Activated CD4-positive, alpha-beta T cell treated with anti-CD3 and anti-CD28 coated beads, Interleukin-2, amount 10 ng/mL, durations not matched to agents 24 days and 14 days (primary cell): ENCODE results near the gene HMGB4. TPM values are rescaled to one million over a fixed set of nuclear protein-coding genes. Genes with fewer than 3 reads are reported as not detected.

Experiments
- DNase-seq: peaks from one replicate; pipeline ENCODE4 v3.0.0; 2022
- H3K27ac Mint-ChIP-seq: one replicate; pipeline ENCODE4 v1.8.0; 2022; ENCODE audit warnings: mild to moderate bottlenecking, mixed read lengths
- H3K27me3 Mint-ChIP-seq: one replicate; pipeline ENCODE4 v1.8.0; 2022; ENCODE audit warnings: mixed read lengths
- H3K36me3 Mint-ChIP-seq: one replicate; pipeline ENCODE4 v1.8.0; 2022; ENCODE audit warnings: low read depth, mild to moderate bottlenecking, mixed read lengths
- H3K4me1 Mint-ChIP-seq: one replicate; pipeline ENCODE4 v1.8.0; 2021; ENCODE audit warnings: mixed read lengths
- H3K4me3 Mint-ChIP-seq: one replicate; pipeline ENCODE4 v1.8.0; 2022; ENCODE audit warnings: mild to moderate bottlenecking, moderate library complexity, mixed read lengths
- H3K9me3 Mint-ChIP-seq: one replicate; pipeline ENCODE4 v1.8.0; 2021; ENCODE audit warnings: mixed read lengths
- intact Hi-C: fragments of 100-400 bp; cut with micrococcal nuclease; formaldehyde crosslinking; loops from one replicate; pipeline ENCODE4 v1.15.1; 2023
- total RNA-seq: library from RNA; stranded (reverse); gene quantifications from 2 replicates; pipeline ENCODE4 v1.2.3, GENCODE V29; 2022

HMGB4 gene
- total RNA-seq = not detected in 2 replicates

DNA sequence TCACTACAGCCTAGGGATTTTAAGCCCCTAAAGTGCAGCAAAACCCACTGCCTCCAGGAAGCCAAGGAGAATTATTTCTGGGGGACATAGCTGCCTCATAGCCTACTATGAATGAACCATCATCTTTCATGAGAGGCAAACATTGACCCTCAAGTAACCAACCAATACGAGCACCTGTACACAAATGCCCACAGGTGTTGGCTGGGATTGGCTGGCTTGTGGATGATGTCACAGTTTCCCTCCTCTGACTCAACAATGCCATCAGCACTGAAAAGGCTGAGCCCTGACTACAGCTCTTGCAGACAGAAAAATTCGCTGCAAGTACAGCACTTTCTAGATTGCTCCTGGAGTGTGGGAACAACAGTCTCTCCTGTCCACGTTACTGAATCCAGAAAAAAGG lies at the start of gene HMGB4:
Gene HMGB4 (plus strand): TSS at position 301 of the 400 bp plus-strand sequence. CDS start 113 bp downstream, outside the sequence.
- intact Hi-C loops = no loop called here
- Mint-ChIP-seq H3K27ac (no peak within 1 kb of the TSS), H3K27me3 (peaks cover 3% of the 10 kb centered on the region), H3K36me3 (no peaks in the 10 kb centered on the region), H3K4me3 (no peak within 1 kb of the TSS), H3K9me3 (no peaks in the 10 kb centered on the region), H3K4me1 (peaks cover 2% of the 10 kb centered on the region)
- no peak for DNase-seq

GRCh38 chr1:33814166-33814565 lies 49.7 kb upstream of the HMGB4 start:
- H3K4me3 Mint-ChIP-seq = no peak overlapping the region
- no peaks in the 10 kb centered on the region for H3K36me3 Mint-ChIP-seq
- H3K4me1 Mint-ChIP-seq = no peaks in the 10 kb centered on the region
- no peaks in the 10 kb centered on the region for H3K9me3 Mint-ChIP-seq
- DNase-seq = no peak
- H3K27ac Mint-ChIP-seq = no peak overlapping the region
- intact Hi-C loops = no loop called here
- no peaks in the 10 kb centered on the region for H3K27me3 Mint-ChIP-seq

DNA sequence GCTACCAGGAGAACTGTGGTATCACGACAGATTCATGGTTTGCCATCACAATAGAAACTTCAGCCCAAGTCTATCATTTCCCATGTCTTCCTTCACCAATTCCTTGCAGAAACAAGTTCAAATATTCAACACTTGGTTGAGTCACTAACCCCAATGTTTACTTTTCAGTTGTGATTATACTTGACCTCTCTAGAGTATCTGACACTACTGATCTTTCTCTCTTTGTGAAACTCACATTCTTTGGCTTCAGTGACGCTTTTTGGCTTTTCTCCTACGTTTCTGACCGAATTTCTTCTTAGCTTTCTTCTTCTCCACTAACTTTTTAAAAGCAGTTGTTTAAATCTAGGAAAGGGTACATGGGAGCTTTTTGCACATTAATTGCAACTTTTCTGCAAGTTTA lies 48.8 kb upstream of the HMGB4 start:
- Mint-ChIP-seq H3K9me3 (no peaks in the 10 kb centered on the region), H3K4me3 (no peak overlapping the region), H3K27me3 (no peaks in the 10 kb centered on the region), H3K27ac (no peak overlapping the region), H3K36me3 (no peaks in the 10 kb centered on the region), H3K4me1 (no peaks in the 10 kb centered on the region)
- peak; percentile 4 for DNase-seq
- intact Hi-C loops = no loop called here

DNA sequence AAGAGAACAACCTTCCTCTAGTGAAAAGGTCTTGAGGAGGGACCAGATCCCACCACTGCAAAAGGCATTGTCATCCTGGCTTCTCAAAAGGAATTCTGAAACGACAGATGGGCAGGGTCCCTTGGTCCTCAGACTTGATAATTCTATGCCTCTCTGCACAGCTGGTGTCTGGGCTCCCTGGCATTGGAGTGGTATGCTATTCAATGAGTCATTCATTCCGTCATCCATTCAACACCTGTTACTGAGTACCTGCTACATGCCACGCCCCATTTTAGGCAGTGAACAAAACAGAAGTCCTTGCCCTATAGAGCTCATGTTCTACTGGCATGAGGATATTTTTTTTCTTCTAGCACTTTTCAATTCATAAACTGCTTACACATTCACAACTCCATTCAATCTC lies 45.8 kb upstream of the HMGB4 start:
- Mint-ChIP-seq H3K36me3 (no peaks in the 10 kb centered on the region), H3K4me1 (no peaks in the 10 kb centered on the region), H3K9me3 (no peaks in the 10 kb centered on the region), H3K4me3 (no peak overlapping the region), H3K27ac (no peak overlapping the region), H3K27me3 (no peaks in the 10 kb centered on the region)
- intact Hi-C loops = no loop called here
- DNase-seq = peak; percentile 36

- no peaks in the 10 kb centered on the region for H3K36me3 Mint-ChIP-seq
- intact Hi-C loops = no loop called here
Observed at GRCh38 chr1:33819290-33819912, 44.5 kb upstream of the HMGB4 start.

GRCh38 chr1:33819913-33820311 lies 44.0 kb upstream of the HMGB4 start:
- no peaks in the 10 kb centered on the region for H3K36me3 Mint-ChIP-seq

More at GRCh38 chr1:33819290-33819912, 44.5 kb upstream of the HMGB4 start:
- no peaks in the 10 kb centered on the region for H3K4me1 Mint-ChIP-seq
- H3K27me3 Mint-ChIP-seq = no peaks in the 10 kb centered on the region
- H3K9me3 Mint-ChIP-seq = no peaks in the 10 kb centered on the region
- no peak overlapping the region for H3K27ac Mint-ChIP-seq
- DNase-seq = peak; percentile 27
- H3K4me3 Mint-ChIP-seq = no peak overlapping the region

GRCh38 chr1:33820804-33821203 lies 43.1 kb upstream of the HMGB4 start:
- Mint-ChIP-seq H3K36me3 (no peaks in the 10 kb centered on the region), H3K27me3 (no peaks in the 10 kb centered on the region), H3K4me3 (no peak overlapping the region), H3K9me3 (no peaks in the 10 kb centered on the region), H3K27ac (no peak overlapping the region), H3K4me1 (no peaks in the 10 kb centered on the region)
- intact Hi-C loops = no loop called here
- DNase-seq = peak; percentile 26

More at GRCh38 chr1:33819913-33820311, 44.0 kb upstream of the HMGB4 start:
- intact Hi-C loops = no loop called here
- Mint-ChIP-seq H3K27ac (no peak overlapping the region), H3K4me1 (no peaks in the 10 kb centered on the region), H3K27me3 (no peaks in the 10 kb centered on the region), H3K9me3 (no peaks in the 10 kb centered on the region), H3K4me3 (no peak overlapping the region)
- peak; percentile 15 for DNase-seq

GRCh38 chr1:33821291-33821690 lies 42.6 kb upstream of the HMGB4 start:
- Mint-ChIP-seq H3K27me3 (no peaks in the 10 kb centered on the region), H3K4me3 (no peak overlapping the region), H3K27ac (no peak overlapping the region), H3K9me3 (no peaks in the 10 kb centered on the region), H3K4me1 (no peaks in the 10 kb centered on the region), H3K36me3 (no peaks in the 10 kb centered on the region)
- peak; percentile 27 for DNase-seq
- intact Hi-C loops = no loop called here

DNA sequence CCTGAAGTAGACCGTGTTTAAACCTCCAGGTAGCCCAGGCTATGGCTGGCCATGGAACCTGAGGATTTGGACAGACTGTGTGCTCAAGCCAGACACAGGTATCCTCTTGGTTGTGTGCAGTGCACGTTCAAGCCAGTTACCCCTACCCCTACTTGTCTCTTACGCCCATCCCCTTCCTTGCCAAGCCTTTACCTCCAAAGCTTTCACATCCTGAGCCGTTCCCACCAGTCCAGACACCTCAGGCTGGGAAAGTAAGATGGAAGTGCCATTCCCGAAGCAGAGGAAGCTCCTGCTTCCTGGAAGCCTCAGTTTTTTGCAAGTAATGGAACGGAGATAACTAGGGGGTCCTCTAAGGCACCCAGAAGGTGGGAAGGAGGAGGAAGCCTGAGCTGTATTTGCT lies 41.5 kb upstream of the HMGB4 start:
- Mint-ChIP-seq H3K36me3 (no peaks in the 10 kb centered on the region), H3K27ac (no peak overlapping the region), H3K4me3 (no peak overlapping the region), H3K4me1 (no peaks in the 10 kb centered on the region), H3K9me3 (no peaks in the 10 kb centered on the region), H3K27me3 (no peaks in the 10 kb centered on the region)
- peak; percentile 25 for DNase-seq
- intact Hi-C loops = no loop called here

- no peaks in the 10 kb centered on the region for H3K4me1 Mint-ChIP-seq
Observed at GRCh38 chr1:33823401-33823800, 40.5 kb upstream of the HMGB4 start.

GRCh38 chr1:33823830-33824229 lies 40.0 kb upstream of the HMGB4 start:
- DNase-seq = peak; percentile 16
- intact Hi-C loops = no loop called here
- Mint-ChIP-seq H3K4me1 (no peaks in the 10 kb centered on the region), H3K9me3 (no peaks in the 10 kb centered on the region), H3K27me3 (no peaks in the 10 kb centered on the region), H3K36me3 (no peaks in the 10 kb centered on the region), H3K4me3 (no peak overlapping the region), H3K27ac (no peak overlapping the region)

More at GRCh38 chr1:33823401-33823800, 40.5 kb upstream of the HMGB4 start:
- Mint-ChIP-seq H3K36me3 (no peaks in the 10 kb centered on the region), H3K27ac (no peak overlapping the region), H3K27me3 (no peaks in the 10 kb centered on the region), H3K4me3 (no peak overlapping the region), H3K9me3 (no peaks in the 10 kb centered on the region)
- peak; percentile 29 for DNase-seq
- intact Hi-C loops = no loop called here

GRCh38 chr1:33824321-33824720 lies 39.6 kb upstream of the HMGB4 start:
- Mint-ChIP-seq H3K4me3 (no peak overlapping the region), H3K36me3 (no peaks in the 10 kb centered on the region), H3K27ac (no peak overlapping the region), H3K27me3 (no peaks in the 10 kb centered on the region), H3K9me3 (no peaks in the 10 kb centered on the region), H3K4me1 (no peaks in the 10 kb centered on the region)
- peak; percentile 19 for DNase-seq
- intact Hi-C loops = no loop called here

DNA sequence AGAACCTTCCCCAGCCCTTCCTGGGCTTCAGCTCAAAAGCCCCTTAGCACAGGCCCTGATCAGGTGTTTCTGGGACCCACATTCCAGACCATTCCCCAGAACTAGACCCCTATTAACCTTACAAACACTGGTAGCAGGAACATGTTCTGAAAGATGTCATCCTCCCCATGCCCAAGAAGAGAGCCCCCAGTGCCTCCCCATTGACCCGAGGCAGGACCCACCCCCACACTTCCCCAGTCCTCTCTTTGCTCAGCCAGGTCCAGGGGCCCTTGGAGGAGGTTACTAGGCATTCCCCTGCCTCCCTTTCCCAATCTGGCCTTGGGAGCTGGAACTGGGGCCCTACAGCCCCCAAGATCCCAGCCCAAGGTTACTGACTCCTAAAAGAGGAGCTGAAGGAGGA lies 38.9 kb upstream of the HMGB4 start:
- intact Hi-C loops = no loop called here
- H3K9me3 Mint-ChIP-seq = no peaks in the 10 kb centered on the region
- peak; percentile 15 for DNase-seq
- no peak overlapping the region for H3K4me3 Mint-ChIP-seq
- no peaks in the 10 kb centered on the region for H3K36me3 Mint-ChIP-seq
- H3K27ac Mint-ChIP-seq = no peak overlapping the region
- no peaks in the 10 kb centered on the region for H3K4me1 Mint-ChIP-seq
- H3K27me3 Mint-ChIP-seq = no peaks in the 10 kb centered on the region

- Mint-ChIP-seq H3K27me3 (no peaks in the 10 kb centered on the region), H3K27ac (no peak overlapping the region), H3K4me1 (no peaks in the 10 kb centered on the region), H3K4me3 (no peak overlapping the region), H3K9me3 (no peaks in the 10 kb centered on the region), H3K36me3 (no peaks in the 10 kb centered on the region)
- DNase-seq = peak; percentile 30
- intact Hi-C loops = no loop called here
Observed at GRCh38 chr1:33825506-33825905, 38.4 kb upstream of the HMGB4 start.

DNA sequence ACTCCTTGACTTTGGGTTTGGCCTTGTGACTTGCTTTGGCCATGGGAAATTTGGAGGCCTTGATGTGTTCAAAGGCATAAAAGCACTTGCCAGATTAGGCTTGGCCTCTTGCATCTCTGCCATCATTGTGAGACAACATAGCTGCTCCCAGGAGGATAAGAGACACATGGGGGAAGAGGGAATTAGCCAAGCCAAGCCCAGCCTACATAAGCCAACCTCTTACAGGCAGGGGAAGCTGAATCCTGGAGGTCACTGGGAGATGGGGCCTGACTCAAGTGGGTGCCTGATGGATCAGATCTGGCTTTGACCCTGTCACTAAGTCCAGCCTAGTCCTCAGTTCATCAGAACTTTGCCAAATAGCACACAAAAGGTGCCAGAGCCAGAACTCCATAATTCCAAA lies 37.6 kb upstream of the HMGB4 start:
- Mint-ChIP-seq H3K36me3 (no peaks in the 10 kb centered on the region), H3K9me3 (no peaks in the 10 kb centered on the region), H3K27me3 (no peaks in the 10 kb centered on the region), H3K4me3 (no peak overlapping the region), H3K27ac (no peak overlapping the region), H3K4me1 (no peaks in the 10 kb centered on the region)
- DNase-seq = peak; percentile 21
- intact Hi-C loops = no loop called here
